HPDE6-E6E7 (cell line): ENCODE measurements around the gene FBXO8.
A peak's percentile ranks its signal among the peaks of the same experiment; 100 is the strongest.
"Not testable (repeated sequence)": the region's sequence is repeated elsewhere in the genome, so short reads cannot be mapped to it uniquely, and the experiment has no call there.

Experiments
- DNase-seq: peaks from one replicate; pipeline ENCODE4 v3.0.0; 2011; ENCODE audit warnings: missing footprints; ENCODE audit errors: extremely low spot score

Gene FBXO8

GRCh38 chr4:174283507-174284471 lies at the start of gene FBXO8, which contains the start of gene CEP44:
FBXO8 (minus strand) TSS chr4:174283667; CDS start chr4:174263092, 20,575 bp downstream.
CEP44 (plus strand) TSS chr4:174283911; CDS start chr4:174299122, 15,211 bp downstream.
- peak; percentile 44 for DNase-seq

- DNase-seq, result no peak
These were observed 49.5 kb upstream of the FBXO8 start for GRCh38 chr4:174332741-174333493.

- no peak for DNase-seq
These were observed 41.3 kb upstream of the FBXO8 start for GRCh38 chr4:174324725-174325124.

- no peak for DNase-seq
These were observed 40.8 kb upstream of the FBXO8 start for GRCh38 chr4:174324236-174324635.

- no peak for DNase-seq
These were observed 37.2 kb upstream of the FBXO8 start for GRCh38 chr4:174320494-174321199.

GRCh38 chr4:174318829-174319764 lies 35.6 kb upstream of the FBXO8 start:
- DNase-seq, result no peak

GRCh38 chr4:174317531-174317930 lies 34.1 kb upstream of the FBXO8 start:
- no peak for DNase-seq

GRCh38 chr4:174316954-174317353 lies 33.5 kb upstream of the FBXO8 start:
- DNase-seq, result no peak

GRCh38 chr4:174316546-174316945 lies 33.1 kb upstream of the FBXO8 start:
- DNase-seq, result peak; percentile 9

- peak; percentile 34 for DNase-seq
These were observed 31.3 kb upstream of the FBXO8 start for GRCh38 chr4:174314770-174315169.

GRCh38 chr4:174314274-174314673 lies 30.8 kb upstream of the FBXO8 start:
- DNase-seq, result no peak

GRCh38 chr4:174312993-174313392 lies 29.5 kb upstream of the FBXO8 start:
- DNase-seq, result no peak

GRCh38 chr4:174307694-174308093 lies 24.2 kb upstream of the FBXO8 start:
- DNase-seq, result no peak

- DNase-seq, result no peak
These were observed 22.5 kb upstream of the FBXO8 start for GRCh38 chr4:174305961-174306360.

- no peak for DNase-seq
These were observed 21.2 kb upstream of the FBXO8 start for GRCh38 chr4:174304664-174305063.

GRCh38 chr4:174303687-174304086 lies 20.2 kb upstream of the FBXO8 start:
- DNase-seq, result no peak

- not testable (repeated sequence) for DNase-seq
These were observed 11.7 kb upstream of the FBXO8 start for GRCh38 chr4:174295142-174295541.

- DNase-seq, result not testable (repeated sequence)
These were observed 11.2 kb upstream of the FBXO8 start for GRCh38 chr4:174294641-174295040.

- DNase-seq, result no peak
These were observed 9.0 kb upstream of the FBXO8 start for GRCh38 chr4:174292473-174292872.

- no peak for DNase-seq
These were observed 3.4 kb upstream of the FBXO8 start for GRCh38 chr4:174286870-174287269.

GRCh38 chr4:174284487-174284886 lies 1.0 kb upstream of the FBXO8 start:
- DNase-seq, result no peak
